GM12891 (cell line): ENCODE data around the gene HOXA9.

Experiments
- DNase-seq: peaks from one replicate; pipeline ENCODE4 v3.0.0; 2011; ENCODE audit warnings: low spot score; ENCODE audit not compliant: insufficient read length
- FAIRE-seq: peaks from 2 replicates; lab custom pipeline; 2011; peaks lifted over from hg19 to GRCh38; lab: Jason Lieb, UNC
- PAX5 ChIP-seq: IDR thresholded peaks from 2 replicates; pipeline ENCODE4 v1.6.1; 2011; ENCODE audit warnings: low read length, moderate library complexity, mild to moderate bottlenecking; ENCODE audit not compliant: insufficient read depth, severe bottlenecking
- POLR2A ChIP-seq: IDR thresholded peaks from 2 replicates; pipeline ENCODE4 v1.6.1; 2011; ENCODE audit warnings: low read depth, low read length, control low read depth
- POLR2AphosphoS5 ChIP-seq: IDR thresholded peaks from 2 replicates; pipeline ENCODE4 v1.6.1; 2011; ENCODE audit warnings: low read depth, low read length, control low read depth
- POU2F2 ChIP-seq: IDR thresholded peaks from 2 replicates; pipeline ENCODE4 v1.6.1; 2011; ENCODE audit warnings: low read depth, mild to moderate bottlenecking, control low read depth, low read length, moderate library complexity
- SPI1 ChIP-seq: IDR thresholded peaks from 2 replicates; pipeline ENCODE4 v1.6.1; 2011; ENCODE audit warnings: low read depth, low read length, control low read depth
- TAF1 ChIP-seq: IDR thresholded peaks from 2 replicates; pipeline ENCODE4 v1.6.1; 2011; ENCODE audit warnings: low read depth, low read length, control low read depth

Gene HOXA9

DNA sequence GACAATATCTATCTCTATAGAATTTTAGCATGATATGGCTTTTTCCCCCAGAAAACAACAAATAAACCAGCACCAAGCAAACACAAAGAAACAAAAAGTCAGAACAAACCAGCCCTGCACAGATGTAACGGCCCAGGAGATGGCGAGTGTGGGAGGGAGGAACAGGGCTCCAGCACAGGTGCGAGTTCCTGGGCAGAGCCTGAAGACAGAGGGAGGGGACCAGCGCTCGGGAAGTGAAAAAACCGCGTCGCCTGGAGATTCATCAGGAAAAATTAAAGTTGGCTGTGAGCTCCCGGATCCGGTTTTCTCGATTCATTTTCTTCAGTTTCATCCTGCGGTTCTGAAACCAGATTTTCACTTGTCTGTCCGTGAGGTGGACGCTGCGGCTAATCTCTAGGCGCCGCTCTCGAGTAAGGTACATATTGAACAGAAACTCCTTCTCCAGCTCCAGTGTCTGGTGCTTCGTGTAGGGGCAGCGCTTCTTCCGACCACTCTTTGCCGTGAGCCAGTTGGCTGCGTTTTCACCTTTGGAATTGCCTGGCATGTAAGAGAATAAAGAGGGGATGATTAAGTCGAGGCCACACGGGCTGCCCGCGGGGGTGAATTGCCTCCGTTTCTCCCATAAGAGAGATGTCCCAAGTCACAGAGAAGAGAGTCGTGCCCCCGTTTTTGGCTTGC lies 6.4 kb upstream of the HOXA9 start:
- DNase-seq (no peak), FAIRE-seq (no peak)
- TF ChIP-seq POLR2AphosphoS5 = no peak
- no peak for TF ChIP-seq PAX5
- TF ChIP-seq POLR2A = no peak
- no peak for TF ChIP-seq POU2F2
- TF ChIP-seq TAF1 = no peak
- no peak for TF ChIP-seq SPI1

GRCh38 chr7:27171325-27171636 lies 5.9 kb upstream of the HOXA9 start:
- FAIRE-seq (no peak), DNase-seq (no peak)
- no peak for TF ChIP-seq TAF1
- no peak for TF ChIP-seq POLR2AphosphoS5
- TF ChIP-seq POLR2A = no peak
- no peak for TF ChIP-seq POU2F2
- no peak for TF ChIP-seq PAX5
- no peak for TF ChIP-seq SPI1

GRCh38 chr7:27170426-27171324 lies 5.3 kb upstream of the HOXA9 start:
- FAIRE-seq (no peak), DNase-seq (no peak)
- no peak for TF ChIP-seq TAF1
- no peak for TF ChIP-seq POU2F2
- no peak for TF ChIP-seq PAX5
- TF ChIP-seq SPI1 = no peak
- no peak for TF ChIP-seq POLR2AphosphoS5
- TF ChIP-seq POLR2A = no peak

DNA sequence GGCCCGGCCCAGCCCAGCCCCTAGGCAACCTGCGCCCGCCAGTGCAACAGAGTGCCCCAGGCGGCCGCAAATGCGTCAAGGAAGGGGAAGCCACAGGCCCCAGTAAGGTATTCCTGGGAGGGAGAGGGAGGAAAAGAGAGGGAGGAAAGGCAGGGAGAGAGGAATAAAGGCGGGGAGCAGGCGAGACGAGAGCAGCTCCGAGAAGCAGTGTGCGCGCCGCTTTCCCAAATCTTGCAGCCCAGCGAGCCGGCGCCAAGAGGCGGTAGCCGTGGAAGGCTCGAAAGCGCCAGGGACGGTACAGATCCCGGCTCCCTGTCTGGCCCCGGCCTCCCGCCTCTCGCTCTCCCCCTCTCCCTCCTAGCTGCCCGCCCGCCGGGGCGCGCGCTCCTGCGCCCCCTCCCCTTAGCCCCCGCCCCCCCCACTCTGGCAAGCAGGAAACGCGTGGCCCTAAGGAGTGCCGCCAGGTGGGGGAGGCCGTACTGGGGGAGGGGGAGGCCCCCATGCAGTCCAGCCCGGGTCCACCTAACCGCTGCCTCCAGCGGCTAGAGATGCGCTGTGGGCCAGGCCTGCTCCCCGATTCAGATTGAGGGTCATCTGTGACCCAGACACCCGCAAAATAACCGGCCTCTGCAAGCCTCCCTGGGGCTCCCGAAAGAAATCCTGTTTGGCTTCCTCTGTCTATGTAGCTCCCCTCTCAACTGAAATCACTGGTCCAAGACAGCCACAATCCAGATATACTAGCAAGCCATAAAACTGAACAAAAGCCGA lies 4.5 kb upstream of the HOXA9 start:
- DNase-seq (no peak), FAIRE-seq (no peak)
- TF ChIP-seq POLR2AphosphoS5 = no peak
- TF ChIP-seq PAX5 = no peak
- TF ChIP-seq SPI1 = no peak
- TF ChIP-seq POU2F2 = no peak
- no peak for TF ChIP-seq POLR2A
- TF ChIP-seq TAF1 = no peak

- FAIRE-seq = no peak
Measured at GRCh38 chr7:27168265-27168947, 3.1 kb upstream of the HOXA9 start.

GRCh38 chr7:27167916-27168264 lies 2.6 kb upstream of the HOXA9 start:
- DNase-seq (no peak), FAIRE-seq (no peak)
- TF ChIP-seq POLR2A = no peak
- TF ChIP-seq POU2F2 = no peak
- no peak for TF ChIP-seq TAF1
- TF ChIP-seq SPI1 = no peak

More at GRCh38 chr7:27168265-27168947, 3.1 kb upstream of the HOXA9 start:
- TF ChIP-seq PAX5 (no peak), TAF1 (no peak), POLR2AphosphoS5 (no peak), POU2F2 (no peak), SPI1 (no peak), POLR2A (no peak)
- DNase-seq = no peak

GRCh38 chr7:27166531-27167505 lies 1.5 kb upstream of the HOXA9 start:
- no peak for DNase-seq
- FAIRE-seq = no peak
- no peak for TF ChIP-seq SPI1

DNA sequence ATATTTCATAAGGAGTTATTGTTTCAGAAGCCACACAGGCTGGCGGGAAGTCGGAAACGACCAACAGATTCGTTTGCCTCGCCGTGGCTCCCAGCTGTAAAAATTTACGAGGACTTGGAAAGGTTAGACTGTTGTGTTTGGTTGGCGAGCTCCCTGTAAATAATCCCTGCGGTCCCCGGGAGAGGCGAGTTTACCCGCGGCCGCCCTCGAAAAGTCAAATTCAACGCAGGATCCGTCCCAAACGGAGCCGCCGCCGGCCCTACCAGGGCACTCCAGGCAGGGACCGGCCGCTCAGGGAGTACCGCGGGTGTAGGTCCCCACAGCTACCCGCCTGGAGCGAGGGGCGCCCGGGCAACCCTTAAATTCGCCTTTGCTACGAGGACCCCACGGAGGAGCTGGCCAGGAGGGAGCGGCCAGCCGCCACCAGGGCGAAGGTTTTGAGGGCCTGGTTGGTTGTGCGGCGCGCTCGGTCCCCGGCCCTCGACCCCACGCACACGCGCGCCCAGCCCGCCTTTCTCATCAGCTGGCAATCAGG lies 726 bp upstream of the HOXA9 start:
- no peak for DNase-seq
- no peak for FAIRE-seq
- TF ChIP-seq PAX5 (no peak), TAF1 (no peak), POLR2AphosphoS5 (no peak), POLR2A (no peak), SPI1 (no peak), POU2F2 (no peak)
